ENCODE data around the gene CPT1A.

DNA sequence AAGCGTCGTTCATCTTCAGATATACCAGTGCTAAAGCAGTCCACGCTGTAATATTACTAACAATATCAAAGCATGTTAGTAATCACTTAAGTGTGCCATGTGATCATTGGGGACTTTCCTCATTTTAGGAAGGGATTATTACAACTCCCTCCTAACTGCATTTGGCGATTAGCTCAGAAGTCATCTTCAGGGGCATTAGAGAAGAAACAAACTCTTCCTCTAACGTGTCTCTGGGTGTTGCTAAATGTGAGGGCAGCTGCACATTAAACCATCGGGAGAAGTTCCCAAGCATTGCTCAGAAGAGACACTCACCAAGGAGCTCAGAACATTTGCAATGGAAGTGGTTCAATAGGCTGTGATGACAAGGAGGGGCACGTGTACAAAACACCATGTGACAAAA lies 107.6 kb downstream of the CPT1A start:
- TF ChIP-seq CTCF (IDR thresholded peaks at IDR 0.05) (no peak), POLR2A (IDR thresholded peaks at IDR 0.05) (no peak)

All from Peyer's patch (tissue), 4 donors.